ENCODE measurements around the gene GNB1L. TPM values are rescaled to one million over a fixed set of nuclear protein-coding genes. Genes with fewer than 3 reads are reported as not detected.

The GNB1L gene
- total and polyA plus RNA-seq, 10 of the 15 experiments (the other 5 are each of a cell fraction or from before 2014, with no cell fraction given) = 0.21 to 19.4 (median 6.8) TPM

GRCh38 chr22:19875061-19875530 is 20.4 kb upstream of the GNB1L start:
- FAIRE-seq (no peak), DNase-seq (ENCODE audit: low read depth, low spot score) (no peak), ATAC-seq (no peak)
- no peak overlapping the region for H3K9ac ChIP-seq (ENCODE audit: control insufficient read depth, insufficient read depth, low read length)
- intact Hi-C loops (cut with micrococcal nuclease; ENCODE audit: unreplicated experiment) = no loop called here
- WGBS (ENCODE audit: insufficient coverage, insufficient replicate concordance, low lambda C conversion rate, missing lambda C conversion rate) = 67% methylated on average over 12 of the region's 12 CpGs
- no peak overlapping the region for H3K4me2 ChIP-seq (ENCODE audit: control insufficient read depth, insufficient read depth)
- ChIA-PET POLR2A (no interaction called here), SMC1A (ENCODE audit: uncharacterized antibody, unreplicated experiment) (no interaction called here), CTCF (no interaction called here), RAD21 (ENCODE audit: unreplicated experiment) (no interaction called here)
- in situ Hi-C loops (cut with MboI) = no loop called here
- BruUV-seq (replicated peaks) = no TSS peak
- H3K9me3 ChIP-seq (replicated peaks; ENCODE audit: control insufficient read depth, insufficient read depth, low read length) = no peaks in the 10 kb centered on the region
- no peaks in the 10 kb centered on the region for H3K36me3 ChIP-seq (ENCODE audit: control insufficient read depth in 2 of 2, insufficient read depth in 2 of 2, low read length in 1 of 2)
- H3K4me3 ChIP-seq = no peak overlapping the region
- H2AFZ ChIP-seq (ENCODE audit: control insufficient read depth, low read depth, low read length) = no peak overlapping the region
- no peak for TF ChIP-seq NRF1 (conservative IDR thresholded peaks at IDR 0.05; ENCODE audit: low read depth, low read length)
- TF ChIP-seq SIN3A (IDR thresholded peaks at IDR 0.05; ENCODE audit: low read depth, low read length) = no peak
- no peak for TF ChIP-seq IRF3 (IDR thresholded peaks at IDR 0.05)
- TF ChIP-seq ELK1 (IDR thresholded peaks at IDR 0.05; ENCODE audit: low read depth, low read length) = no peak
- no peak for TF ChIP-seq BACH1 (IDR thresholded peaks at IDR 0.05; ENCODE audit: borderline replicate concordance)
- no peak for TF ChIP-seq NFYA (IDR thresholded peaks at IDR 0.05; ENCODE audit: borderline replicate concordance, low read depth, low read length)
- no peak for TF ChIP-seq ATF3 (IDR thresholded peaks at IDR 0.05; ENCODE audit: borderline replicate concordance, extremely low read depth, low read depth, low read length)
- TF ChIP-seq BHLHE40 (IDR thresholded peaks at IDR 0.05; ENCODE audit: borderline replicate concordance in 1 of 2, low read depth in 2 of 2, low read length in 1 of 2) = no peak
- no peak for TF ChIP-seq MTA3 (IDR thresholded peaks at IDR 0.05; ENCODE audit: borderline replicate concordance, low read length)
- TF ChIP-seq GATAD2B (conservative IDR thresholded peaks at IDR 0.05; ENCODE audit: low read depth) = no peak
- H3K4me1 ChIP-seq (ENCODE audit: control insufficient read depth, insufficient read depth, low read length) = no peaks in the 10 kb centered on the region
- H3K27me3 ChIP-seq (replicated peaks in 1 of 2; ENCODE audit: control insufficient read depth in 2 of 2, insufficient read depth in 2 of 2, low read length in 1 of 2) = no peaks in the 10 kb centered on the region
- no peak overlapping the region for H3K27ac ChIP-seq (ENCODE audit: control insufficient read depth, insufficient read depth)
- no peaks in the 10 kb centered on the region for H4K20me1 ChIP-seq (ENCODE audit: control insufficient read depth, insufficient read depth)
- H3K79me2 ChIP-seq (ENCODE audit: control insufficient read depth, insufficient read depth, low read length) = no peaks in the 10 kb centered on the region

Data from GM12878 (cell line).